D721Med (cell line): ENCODE data around the gene INPP5A.
"Not testable (repeated sequence)": the region's sequence is repeated elsewhere in the genome, so short reads cannot be mapped to it uniquely, and the experiment has no call there.

Experiments
- DNase-seq: peaks from one replicate; pipeline ENCODE4 v3.0.0; 2011; ENCODE audit warnings: low spot score; ENCODE audit not compliant: insufficient read length
- FAIRE-seq: peaks from 2 replicates; lab custom pipeline; 2011; peaks lifted over from hg19 to GRCh38; lab: Jason Lieb, UNC
- CTCF ChIP-seq: IDR thresholded peaks from 2 replicates; pipeline ENCODE4 v1.5.1; 2012; ENCODE audit warnings: mild to moderate bottlenecking, control low read depth; ENCODE audit not compliant: insufficient read depth; ENCODE audit errors: missing control alignments

Gene INPP5A

GRCh38 chr10:132565516-132566209 lies 28.1 kb downstream of the INPP5A start:
- TF ChIP-seq CTCF = no peak
- FAIRE-seq = no peak

GRCh38 chr10:132566892-132567291 lies 29.3 kb downstream of the INPP5A start:
- TF ChIP-seq CTCF = no peak
- DNase-seq = no peak
- FAIRE-seq = no peak

More at GRCh38 chr10:132565516-132566209, 28.1 kb downstream of the INPP5A start:
- DNase-seq = no peak

GRCh38 chr10:132570265-132570664 lies 32.7 kb downstream of the INPP5A start:
- DNase-seq (no peak), FAIRE-seq (no peak)
- TF ChIP-seq CTCF = no peak

- FAIRE-seq (no peak), DNase-seq (no peak)
These were observed 33.4 kb downstream of the INPP5A start for GRCh38 chr10:132570771-132571649.

GRCh38 chr10:132571650-132572544 lies 34.3 kb downstream of the INPP5A start:
- DNase-seq = no peak
- no peak for FAIRE-seq
- TF ChIP-seq CTCF = no peak

More at GRCh38 chr10:132570771-132571649, 33.4 kb downstream of the INPP5A start:
- no peak for TF ChIP-seq CTCF

- DNase-seq = no peak
- FAIRE-seq = no peak
- no peak for TF ChIP-seq CTCF
These were observed 35.0 kb downstream of the INPP5A start for GRCh38 chr10:132572545-132572937.

- DNase-seq, FAIRE-seq: not testable (repeated sequence)
These were observed 35.4 kb downstream of the INPP5A start for GRCh38 chr10:132572946-132573345.
